Measurements from ENCODE around the gene AFF2. TPM values are rescaled to one million over a fixed set of nuclear protein-coding genes. Genes with fewer than 3 reads are reported as not detected.
A peak's percentile ranks its signal among the peaks of the same experiment; 100 is the strongest.

The AFF2 gene
- total and polyA plus RNA-seq, 4 donors: 1.2 to 13.0 (median 3.9) TPM

- 43 to 57% methylated on average over 8 of the region's 8 CpGs for WGBS, 2 donors
- ATAC-seq (ENCODE audit: insufficient read depth, low FRiP score): no peak
- Histone ChIP-seq H3K36me3 (ENCODE audit: control insufficient read depth in 4 of 4, insufficient read depth in 4 of 4, low read length in 4 of 4) (no peaks in the 10 kb centered on the region), H3K9me3 (ENCODE audit: control insufficient read depth in 4 of 4, insufficient read depth in 3 of 4, low read length in 3 of 4) (no peaks in the 10 kb centered on the region), H3K9ac (ENCODE audit: insufficient read depth in 1 of 2, low read length in 2 of 2) (no peak overlapping the region), H3K27ac (ENCODE audit: low read depth in 1 of 2, low read length in 1 of 2) (no peak overlapping the region), H3K4me3 (no peak overlapping the region), H3K27me3 (ENCODE audit: control insufficient read depth in 3 of 3, insufficient read depth in 3 of 3, low read length in 2 of 3) (peaks cover 0 to 2% (median 0%) of the 10 kb centered on the region in 3 donors), H3K4me1 (ENCODE audit: control insufficient read depth in 5 of 5, insufficient read depth in 5 of 5, low read length in 5 of 5) (no peaks in the 10 kb centered on the region)
- peak in 1 of 3 donors; percentile 9 for DNase-seq
- TF ChIP-seq CTCF (IDR thresholded peaks at IDR 0.05; ENCODE audit: control extremely low read depth, extremely low read depth): no peak
Measured at GRCh38 chrX:148804579-148805355, 304.4 kb downstream of the AFF2 start.

GRCh38 chrX:148806145-148806870, 305.9 kb downstream of the AFF2 start:
- ATAC-seq (ENCODE audit: insufficient read depth, low FRiP score) (no peak), DNase-seq (no peak)
- Histone ChIP-seq H3K27ac (ENCODE audit: low read depth in 1 of 2, low read length in 1 of 2) (no peak overlapping the region), H3K9me3 (ENCODE audit: control insufficient read depth in 4 of 4, insufficient read depth in 3 of 4, low read length in 3 of 4) (no peaks in the 10 kb centered on the region), H3K4me3 (no peak overlapping the region), H3K9ac (ENCODE audit: insufficient read depth in 1 of 2, low read length in 2 of 2) (no peak overlapping the region), H3K27me3 (ENCODE audit: control insufficient read depth in 3 of 3, insufficient read depth in 3 of 3, low read length in 2 of 3) (peaks cover 0 to 2% (median 0%) of the 10 kb centered on the region in 3 donors), H3K4me1 (ENCODE audit: control insufficient read depth in 5 of 5, insufficient read depth in 5 of 5, low read length in 5 of 5) (no peaks in the 10 kb centered on the region), H3K36me3 (ENCODE audit: control insufficient read depth in 4 of 4, insufficient read depth in 4 of 4, low read length in 4 of 4) (no peaks in the 10 kb centered on the region)
- 75 to 94% methylated on average over 15 to 17 of the region's 17 CpGs for WGBS, 2 donors
- TF ChIP-seq CTCF (IDR thresholded peaks at IDR 0.05; ENCODE audit: control extremely low read depth, extremely low read depth): no peak

- H3K27me3 ChIP-seq (ENCODE audit: control insufficient read depth in 3 of 3, insufficient read depth in 3 of 3, low read length in 2 of 3): no peaks in the 10 kb centered on the region
- TF ChIP-seq CTCF (IDR thresholded peaks at IDR 0.05; ENCODE audit: control extremely low read depth, extremely low read depth): no peak
- ATAC-seq (ENCODE audit: insufficient read depth, low FRiP score) (no peak), DNase-seq (no peak)
- H3K4me1 ChIP-seq (ENCODE audit: control insufficient read depth in 5 of 5, insufficient read depth in 5 of 5, low read length in 5 of 5): no peaks in the 10 kb centered on the region
- no peaks in the 10 kb centered on the region for H3K36me3 ChIP-seq (ENCODE audit: control insufficient read depth in 4 of 4, insufficient read depth in 4 of 4, low read length in 4 of 4)
- no peak overlapping the region for H3K9ac ChIP-seq (ENCODE audit: insufficient read depth in 1 of 2, low read length in 2 of 2)
- no peak overlapping the region for H3K27ac ChIP-seq (ENCODE audit: low read depth in 1 of 2, low read length in 1 of 2)
- H3K9me3 ChIP-seq (ENCODE audit: control insufficient read depth in 4 of 4, insufficient read depth in 3 of 4, low read length in 3 of 4): no peaks in the 10 kb centered on the region
- no peak overlapping the region for H3K4me3 ChIP-seq
- WGBS, 2 donors: 70 to 72% methylated on average over 6 of the region's 6 CpGs
Measured at GRCh38 chrX:148808833-148809232, 308.4 kb downstream of the AFF2 start.
